Activated naive CD4-positive, alpha-beta T cell treated with anti-CD3 and anti-CD28 coated beads, Interleukin-2, amount 50 U/mL, for 16 hours (primary cell): ENCODE measurements around the gene EPN1.

Experiments
- DNase-seq: peaks from one replicate; pipeline ENCODE4 v3.0.0-alpha.2; 2020

EPN1 gene

GRCh38 chr19:55646889-55647731 lies 27.9 kb upstream of the EPN1 start:
- no peak for DNase-seq

- peak; percentile 57 for DNase-seq
These were observed 27.1 kb upstream of the EPN1 start, which contains the start of gene CCDC106 for GRCh38 chr19:55647732-55648584. Gene CCDC106 (plus strand): TSS chr19:55648212. CDS start chr19:55649047, 835 bp downstream.

GRCh38 chr19:55648585-55649267 lies 26.3 kb upstream of the EPN1 start:
- no peak for DNase-seq

- no peak for DNase-seq
These were observed 25.5 kb upstream of the EPN1 start for GRCh38 chr19:55649268-55650125.

GRCh38 chr19:55650126-55650557 lies 24.9 kb upstream of the EPN1 start:
- DNase-seq = no peak

GRCh38 chr19:55650602-55651230 lies 24.3 kb upstream of the EPN1 start:
- DNase-seq = no peak

- no peak for DNase-seq
These were observed 23.8 kb upstream of the EPN1 start for GRCh38 chr19:55651236-55651635.

- DNase-seq = no peak
These were observed 22.5 kb upstream of the EPN1 start for GRCh38 chr19:55652311-55653128.

GRCh38 chr19:55653651-55654322 lies 21.2 kb upstream of the EPN1 start:
- peak; percentile 98 for DNase-seq

- peak; percentile 100 for DNase-seq
These were observed 20.6 kb upstream of the EPN1 start for GRCh38 chr19:55654323-55654867.

- peak; percentile 95 for DNase-seq
These were observed 20.0 kb upstream of the EPN1 start, which contains the start of gene U2AF2 for GRCh38 chr19:55654868-55655647. Gene U2AF2 (plus strand): TSS chr19:55655035. CDS start chr19:55655105, 70 bp downstream.

GRCh38 chr19:55655648-55656040 lies 19.4 kb upstream of the EPN1 start:
- DNase-seq = no peak

- no peak for DNase-seq
These were observed 18.5 kb upstream of the EPN1 start for GRCh38 chr19:55656552-55656951.

GRCh38 chr19:55656988-55657747 lies 17.9 kb upstream of the EPN1 start:
- DNase-seq = no peak

GRCh38 chr19:55658846-55659459 lies 16.1 kb upstream of the EPN1 start:
- no peak for DNase-seq

- no peak for DNase-seq
These were observed 15.2 kb upstream of the EPN1 start for GRCh38 chr19:55659822-55660221.

- DNase-seq = no peak
These were observed 14.6 kb upstream of the EPN1 start for GRCh38 chr19:55660404-55660803.

GRCh38 chr19:55660991-55661390 lies 14.0 kb upstream of the EPN1 start:
- DNase-seq = no peak
